Mesendoderm (in vitro differentiated cells): ENCODE measurements around the gene ENPP6.
A peak's percentile ranks its signal among the peaks of the same experiment; 100 is the strongest.

ENCODE experiments used
- DNase-seq: peaks from one replicate; pipeline ENCODE4 v3.0.0; 2013
- H2AK5ac ChIP-seq: 2 replicates; pipeline ENCODE4 v1.6.1; 2013; ENCODE audit warnings: low read length, inconsistent platforms
- H2BK120ac ChIP-seq: 2 replicates; pipeline ENCODE4 v1.6.1; 2013; ENCODE audit warnings: low read depth, mild to moderate bottlenecking, low read length, moderate library complexity, mixed read lengths
- H2BK15ac ChIP-seq: replicated peaks from 2 replicates; pipeline ENCODE4 v1.6.1; 2013; ENCODE audit warnings: low read depth, mild to moderate bottlenecking, moderate library complexity
- H2BK5ac ChIP-seq: 2 replicates; pipeline ENCODE4 v1.6.1; 2013; ENCODE audit warnings: low read length, inconsistent platforms
- H3K18ac ChIP-seq: 2 replicates; pipeline ENCODE4 v1.6.1; 2013; ENCODE audit warnings: mild to moderate bottlenecking, low read length, mixed read lengths
- H3K23ac ChIP-seq: one replicate; pipeline ENCODE4 v1.6.1; 2013; ENCODE audit warnings: low read length
- H3K27ac ChIP-seq: 2 replicates; pipeline ENCODE4 v1.5.1; 2013; ENCODE audit warnings: low read depth, mild to moderate bottlenecking, inconsistent platforms, low read length, moderate library complexity
- H3K27me3 ChIP-seq: 2 replicates; pipeline ENCODE4 v1.6.1; 2013; ENCODE audit warnings: low read length, control low read depth, mild to moderate bottlenecking, inconsistent platforms; ENCODE audit not compliant: insufficient read depth, poor library complexity
- H3K36me3 ChIP-seq: 2 replicates; pipeline ENCODE4 v1.6.1; 2013; ENCODE audit warnings: low read length, inconsistent platforms; ENCODE audit not compliant: control insufficient read depth, insufficient read depth
- H3K4ac ChIP-seq: one replicate; pipeline ENCODE4 v1.6.1; 2013; ENCODE audit warnings: low read depth, mild to moderate bottlenecking, low read length, moderate library complexity
- H3K4me1 ChIP-seq: 2 replicates; pipeline ENCODE4 v1.6.1; 2013; ENCODE audit warnings: low read depth, low read length, inconsistent platforms; ENCODE audit not compliant: control insufficient read depth
- H3K4me2 ChIP-seq: 2 replicates; pipeline ENCODE4 v1.6.1; 2013; ENCODE audit warnings: low read length
- H3K4me3 ChIP-seq: 2 replicates; pipeline ENCODE4 v1.5.1; 2013; ENCODE audit warnings: mild to moderate bottlenecking, low read length
- H3K56ac ChIP-seq: one replicate; pipeline ENCODE4 v1.6.1; 2013; ENCODE audit warnings: low read length
- H3K79me1 ChIP-seq: 2 replicates; pipeline ENCODE4 v1.6.1; 2013; ENCODE audit warnings: low read length, inconsistent platforms
- H3K79me2 ChIP-seq: 2 replicates; pipeline ENCODE4 v1.6.1; 2013; ENCODE audit warnings: mild to moderate bottlenecking, low read length; ENCODE audit not compliant: control insufficient read depth, insufficient read depth
- H3K9ac ChIP-seq: 2 replicates; pipeline ENCODE4 v1.6.1; 2013; ENCODE audit warnings: low read length, inconsistent platforms
- H4K5ac ChIP-seq: one replicate; pipeline ENCODE4 v1.6.1; 2013; ENCODE audit warnings: low read length
- H4K8ac ChIP-seq: one replicate; pipeline ENCODE4 v1.6.1; 2013; ENCODE audit warnings: low read depth, mild to moderate bottlenecking, control low read depth, low read length, moderate library complexity
- WGBS: extraction: QIAGEN DNeasy Blood & Tissue Kit; methylation state at CpG from one replicate; pipeline ENCODE4 v1.1.7; 2013; ENCODE audit warnings: low lambda C conversion rate, missing lambda C conversion rate; ENCODE audit not compliant: insufficient coverage; ENCODE audit errors: extremely low coverage; 5-methylcytosine and 5-hydroxymethylcytosine counted together

The ENPP6 gene

GRCh38 chr4:184102927-184103326, 114.7 kb downstream of the ENPP6 start:
- Histone ChIP-seq H3K4me2 (no peak overlapping the region), H3K18ac (no peak overlapping the region), H2BK15ac (no peak overlapping the region), H3K9ac (no peak overlapping the region), H3K4ac (no peak overlapping the region), H3K36me3 (no peaks in the 10 kb centered on the region), H3K27ac (no peak overlapping the region), H4K8ac (no peak overlapping the region), H3K79me1 (no peaks in the 10 kb centered on the region), H2BK120ac (no peak overlapping the region), H3K27me3 (no peaks in the 10 kb centered on the region), H3K79me2 (no peaks in the 10 kb centered on the region), H3K4me3 (no peak overlapping the region), H3K23ac (no peak overlapping the region), H3K4me1 (no peaks in the 10 kb centered on the region), H2AK5ac (no peak overlapping the region), H3K56ac (no peak overlapping the region), H2BK5ac (no peak overlapping the region), H4K5ac (no peak overlapping the region)
- WGBS = no CpG with 5 or more reads among the region's 4 CpGs
- DNase-seq = no peak

- Histone ChIP-seq H2BK5ac (no peak overlapping the region), H3K4me3 (no peak overlapping the region), H3K27me3 (no peaks in the 10 kb centered on the region), H3K23ac (no peak overlapping the region), H3K79me2 (no peaks in the 10 kb centered on the region), H3K56ac (no peak overlapping the region), H3K27ac (no peak overlapping the region), H4K5ac (no peak overlapping the region), H2AK5ac (no peak overlapping the region), H3K9ac (no peak overlapping the region), H3K18ac (no peak overlapping the region), H2BK120ac (no peak overlapping the region), H3K79me1 (no peaks in the 10 kb centered on the region), H3K36me3 (no peaks in the 10 kb centered on the region), H3K4me2 (no peak overlapping the region), H3K4ac (no peak overlapping the region), H2BK15ac (no peak overlapping the region), H4K8ac (no peak overlapping the region), H3K4me1 (no peaks in the 10 kb centered on the region)
- no CpG with 5 or more reads among the region's 10 CpGs for WGBS
- DNase-seq = peak; percentile 23
Measured at GRCh38 chr4:184102488-184102887, 115.2 kb downstream of the ENPP6 start.

GRCh38 chr4:184101711-184102110, 116.0 kb downstream of the ENPP6 start:
- Histone ChIP-seq H3K4me3 (no peak overlapping the region), H2AK5ac (no peak overlapping the region)
- WGBS = no CpG with 5 or more reads among the region's 11 CpGs

GRCh38 chr4:184100297-184100885, 117.3 kb downstream of the ENPP6 start:
- Histone ChIP-seq H3K56ac (no peak overlapping the region), H3K79me2 (no peaks in the 10 kb centered on the region), H3K9ac (no peak overlapping the region), H3K18ac (no peak overlapping the region), H3K36me3 (no peaks in the 10 kb centered on the region), H3K27me3 (no peaks in the 10 kb centered on the region), H2BK5ac (no peak overlapping the region), H3K27ac (no peak overlapping the region), H3K4ac (no peak overlapping the region), H2BK15ac (no peak overlapping the region), H3K4me2 (no peak overlapping the region), H3K4me1 (no peaks in the 10 kb centered on the region), H4K5ac (no peak overlapping the region), H2AK5ac (no peak overlapping the region), H3K23ac (no peak overlapping the region), H2BK120ac (no peak overlapping the region), H3K4me3 (no peak overlapping the region), H4K8ac (no peak overlapping the region), H3K79me1 (no peaks in the 10 kb centered on the region)
- no CpG with 5 or more reads among the region's 14 CpGs for WGBS
- DNase-seq = peak; percentile 59

More at GRCh38 chr4:184101711-184102110, 116.0 kb downstream of the ENPP6 start:
- Histone ChIP-seq H3K27me3 (no peaks in the 10 kb centered on the region), H3K4me1 (no peaks in the 10 kb centered on the region), H3K27ac (no peak overlapping the region), H3K36me3 (no peaks in the 10 kb centered on the region), H4K8ac (no peak overlapping the region), H2BK15ac (no peak overlapping the region), H3K79me1 (no peaks in the 10 kb centered on the region), H3K4ac (no peak overlapping the region), H3K4me2 (no peak overlapping the region), H3K18ac (no peak overlapping the region), H3K79me2 (no peaks in the 10 kb centered on the region), H4K5ac (no peak overlapping the region), H3K56ac (no peak overlapping the region), H3K9ac (no peak overlapping the region), H3K23ac (no peak overlapping the region), H2BK120ac (no peak overlapping the region), H2BK5ac (no peak overlapping the region)
- DNase-seq = no peak

- Histone ChIP-seq H4K8ac (no peak overlapping the region), H3K36me3 (no peaks in the 10 kb centered on the region), H3K79me2 (no peaks in the 10 kb centered on the region), H3K18ac (no peak overlapping the region), H3K56ac (no peak overlapping the region), H3K79me1 (no peaks in the 10 kb centered on the region), H3K4me1 (no peaks in the 10 kb centered on the region), H3K27me3 (no peaks in the 10 kb centered on the region), H2BK15ac (no peak overlapping the region), H3K23ac (no peak overlapping the region), H3K4me2 (no peak overlapping the region), H3K4me3 (no peak overlapping the region), H3K9ac (no peak overlapping the region), H2BK5ac (no peak overlapping the region), H3K4ac (no peak overlapping the region), H2BK120ac (no peak overlapping the region), H4K5ac (no peak overlapping the region), H2AK5ac (no peak overlapping the region), H3K27ac (no peak overlapping the region)
- WGBS = no CpG with 5 or more reads among the region's 10 CpGs
- DNase-seq = no peak
Measured at GRCh38 chr4:184099535-184099966, 118.1 kb downstream of the ENPP6 start.

- Histone ChIP-seq H3K79me1 (no peaks in the 10 kb centered on the region), H3K18ac (no peak overlapping the region), H4K5ac (no peak overlapping the region), H3K27ac (no peak overlapping the region), H3K79me2 (no peaks in the 10 kb centered on the region), H3K4ac (no peak overlapping the region), H3K4me1 (no peaks in the 10 kb centered on the region), H2AK5ac (no peak overlapping the region), H3K4me2 (no peak overlapping the region), H3K9ac (no peak overlapping the region), H3K27me3 (no peaks in the 10 kb centered on the region), H3K4me3 (no peak overlapping the region), H3K56ac (no peak overlapping the region), H2BK15ac (no peak overlapping the region), H3K36me3 (no peaks in the 10 kb centered on the region), H3K23ac (no peak overlapping the region), H2BK120ac (no peak overlapping the region), H4K8ac (no peak overlapping the region), H2BK5ac (no peak overlapping the region)
- DNase-seq = no peak
- WGBS = no CpG with 5 or more reads among the region's 4 CpGs
Measured at GRCh38 chr4:184099000-184099399, 118.7 kb downstream of the ENPP6 start.
